ENCODE measurements around the gene FLRT1. TPM values are rescaled to one million over a fixed set of nuclear protein-coding genes. Genes with fewer than 3 reads are reported as not detected.

Gene FLRT1
- total RNA-seq, 4 donors from 2014 or later: 0.54 to 4.0 (median 3.8) TPM

GRCh38 chr11:64052436-64052835 lies 16.7 kb downstream of the FLRT1 start:
- Histone ChIP-seq H3K9me3 (no peaks in the 10 kb centered on the region), H3K27ac (no peak overlapping the region), H3K36me3 (no peaks in the 10 kb centered on the region), H3K27me3 (no peaks in the 10 kb centered on the region), H3K4me3 (replicated peaks in 1 of 3) (no peak overlapping the region), H3K4me1 (peaks cover 14 to 15% of the 10 kb centered on the region in 2 donors)
- 100% methylated on average over 2 of the region's 2 CpGs for WGBS, 2 donors
- no peak for DNase-seq
- intact Hi-C loops (cut with DNase I): no loop called here
- TF ChIP-seq POLR2A (IDR thresholded peaks at IDR 0.05) (no peak), CTCF (IDR thresholded peaks at IDR 0.05) (no peak)

- Histone ChIP-seq H3K9me3 (no peaks in the 10 kb centered on the region), H3K36me3 (no peaks in the 10 kb centered on the region), H3K27me3 (no peaks in the 10 kb centered on the region), H3K4me1 (peaks cover 14 to 16% of the 10 kb centered on the region in 2 donors), H3K27ac (no peak overlapping the region), H3K4me3 (replicated peaks in 1 of 3) (no peak overlapping the region)
- TF ChIP-seq POLR2A (IDR thresholded peaks at IDR 0.05) (no peak), CTCF (IDR thresholded peaks at IDR 0.05) (no peak)
- WGBS, 2 donors: 90% methylated on average over 5 to 10 of the region's 11 CpGs
- intact Hi-C loops (cut with DNase I): no loop called here
- no peak for DNase-seq
Observed at GRCh38 chr11:64052938-64053622, 17.3 kb downstream of the FLRT1 start.

- Histone ChIP-seq H3K4me3 (replicated peaks in 1 of 3) (no peak overlapping the region), H3K4me1 (peaks cover 14 to 16% of the 10 kb centered on the region in 2 donors), H3K27me3 (no peaks in the 10 kb centered on the region), H3K27ac (no peak overlapping the region), H3K36me3 (no peaks in the 10 kb centered on the region), H3K9me3 (no peaks in the 10 kb centered on the region)
- intact Hi-C loops (cut with DNase I): no loop called here
- WGBS, 2 donors: 55 to 88% methylated on average over 8 to 11 of the region's 15 CpGs
- no peak for TF ChIP-seq CTCF (IDR thresholded peaks at IDR 0.05)
- TF ChIP-seq POLR2A (IDR thresholded peaks at IDR 0.05): no peak
- DNase-seq: peak; percentile 43 to 44
Observed at GRCh38 chr11:64053699-64054098, 18.0 kb downstream of the FLRT1 start.

GRCh38 chr11:64055077-64055476 lies 19.3 kb downstream of the FLRT1 start:
- intact Hi-C loops (cut with DNase I): no loop called here
- no peak for TF ChIP-seq POLR2A (IDR thresholded peaks at IDR 0.05)
- H3K27ac ChIP-seq: no peak overlapping the region
- no peak overlapping the region for H3K4me3 ChIP-seq (replicated peaks in 1 of 3)
- no peaks in the 10 kb centered on the region for H3K9me3 ChIP-seq
- 46 to 95% methylated on average over 1 to 8 of the region's 8 CpGs for WGBS, 2 donors
- peak; percentile 61 to 62 for DNase-seq
- no peaks in the 10 kb centered on the region for H3K27me3 ChIP-seq
- H3K4me1 ChIP-seq: peaks cover 14 to 16% of the 10 kb centered on the region in 2 donors
- H3K36me3 ChIP-seq: no peaks in the 10 kb centered on the region

- no peak for TF ChIP-seq POLR2A (IDR thresholded peaks at IDR 0.05)
- TF ChIP-seq CTCF (IDR thresholded peaks at IDR 0.05): no peak
- H3K27me3 ChIP-seq: no peaks in the 10 kb centered on the region
- intact Hi-C loops (cut with DNase I): no loop called here
- DNase-seq: no peak
- WGBS, 2 donors: 74 to 90% methylated on average over 11 to 14 of the region's 15 CpGs
- no peaks in the 10 kb centered on the region for H3K36me3 ChIP-seq
- H3K9me3 ChIP-seq: no peaks in the 10 kb centered on the region
- H3K27ac ChIP-seq: no peak overlapping the region
- H3K4me1 ChIP-seq: peaks cover 18 to 26% of the 10 kb centered on the region in 2 donors
- no peak overlapping the region for H3K4me3 ChIP-seq (replicated peaks in 1 of 3)
Observed at GRCh38 chr11:64056213-64056785, 20.6 kb downstream of the FLRT1 start.

Data from thyroid gland (tissue), 4 donors.